Osteocyte (in vitro differentiated cells): ENCODE measurements around the gene MAP3K9. TPM values are rescaled to one million over a fixed set of nuclear protein-coding genes. Genes with fewer than 3 reads are reported as not detected.

ENCODE experiments used
- DNase-seq: peaks from one replicate; pipeline ENCODE4 v3.0.0; 2021; ENCODE audit warnings: mixed read lengths; ENCODE audit not compliant: unreplicated experiment; ENCODE audit errors: extremely low spot score
- H3K27ac Mint-ChIP-seq: one replicate; pipeline ENCODE4 v1.8.0; 2021; ENCODE audit warnings: mild to moderate bottlenecking, mixed read lengths; ENCODE audit not compliant: unreplicated experiment
- H3K27me3 Mint-ChIP-seq: one replicate; pipeline ENCODE4 v1.8.0; 2021; ENCODE audit warnings: mixed read lengths; ENCODE audit not compliant: unreplicated experiment
- H3K36me3 Mint-ChIP-seq: one replicate; pipeline ENCODE4 v1.8.0; 2021; ENCODE audit warnings: mixed read lengths; ENCODE audit not compliant: unreplicated experiment
- H3K4me1 Mint-ChIP-seq: one replicate; pipeline ENCODE4 v1.8.0; 2021; ENCODE audit warnings: mixed read lengths; ENCODE audit not compliant: unreplicated experiment
- H3K4me3 Mint-ChIP-seq: one replicate; pipeline ENCODE4 v1.8.0; 2021; ENCODE audit warnings: mild to moderate bottlenecking, moderate library complexity, mixed read lengths; ENCODE audit not compliant: unreplicated experiment
- H3K9me3 Mint-ChIP-seq: one replicate; pipeline ENCODE4 v1.8.0; 2021; ENCODE audit warnings: mixed read lengths; ENCODE audit not compliant: unreplicated experiment
- total RNA-seq: library from RNA; stranded (reverse); gene quantifications from 2 replicates; pipeline ENCODE4 v1.2.1, GENCODE V29; 2021
- TF ChIP-seq, protein P1 (sequence below): fragments of 200-600 bp; sonication (generic); IDR thresholded peaks from 2 replicates; pipeline ENCODE4 v1.5.0; 2021; ENCODE audit warnings: antibody characterized with exemption, mild to moderate bottlenecking, moderate library complexity

MAP3K9 gene
- total RNA-seq, 1 donor from 2014 or later = 1.3 TPM

DNA sequence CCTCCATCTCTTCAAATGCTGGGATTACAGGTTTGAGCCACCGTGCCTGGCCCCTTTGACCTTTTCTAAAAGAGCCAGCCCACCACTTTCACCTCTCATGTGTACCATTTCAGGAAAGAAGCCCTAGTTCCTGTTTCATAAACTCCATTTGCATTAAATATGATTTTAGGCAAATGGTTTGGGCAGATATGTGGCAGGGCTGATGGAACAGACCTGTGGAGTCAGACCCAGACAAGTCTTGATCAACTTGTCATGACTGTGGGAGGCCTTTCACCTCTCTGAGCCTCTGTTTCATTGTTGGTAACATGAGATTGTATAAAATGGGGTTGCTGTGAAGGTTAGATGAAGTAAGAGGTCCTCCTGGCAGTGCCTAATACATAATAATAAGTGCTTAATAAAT lies 5.2 kb upstream of the MAP3K9 start:
- Mint-ChIP-seq H3K4me1 (peaks cover 3% of the 10 kb centered on the region), H3K27ac (no peak overlapping the region), H3K9me3 (no peaks in the 10 kb centered on the region), H3K27me3 (peaks cover 8% of the 10 kb centered on the region), H3K36me3 (no peaks in the 10 kb centered on the region), H3K4me3 (no peak overlapping the region)
- no peak for DNase-seq
- TF ChIP-seq, protein P1, sequence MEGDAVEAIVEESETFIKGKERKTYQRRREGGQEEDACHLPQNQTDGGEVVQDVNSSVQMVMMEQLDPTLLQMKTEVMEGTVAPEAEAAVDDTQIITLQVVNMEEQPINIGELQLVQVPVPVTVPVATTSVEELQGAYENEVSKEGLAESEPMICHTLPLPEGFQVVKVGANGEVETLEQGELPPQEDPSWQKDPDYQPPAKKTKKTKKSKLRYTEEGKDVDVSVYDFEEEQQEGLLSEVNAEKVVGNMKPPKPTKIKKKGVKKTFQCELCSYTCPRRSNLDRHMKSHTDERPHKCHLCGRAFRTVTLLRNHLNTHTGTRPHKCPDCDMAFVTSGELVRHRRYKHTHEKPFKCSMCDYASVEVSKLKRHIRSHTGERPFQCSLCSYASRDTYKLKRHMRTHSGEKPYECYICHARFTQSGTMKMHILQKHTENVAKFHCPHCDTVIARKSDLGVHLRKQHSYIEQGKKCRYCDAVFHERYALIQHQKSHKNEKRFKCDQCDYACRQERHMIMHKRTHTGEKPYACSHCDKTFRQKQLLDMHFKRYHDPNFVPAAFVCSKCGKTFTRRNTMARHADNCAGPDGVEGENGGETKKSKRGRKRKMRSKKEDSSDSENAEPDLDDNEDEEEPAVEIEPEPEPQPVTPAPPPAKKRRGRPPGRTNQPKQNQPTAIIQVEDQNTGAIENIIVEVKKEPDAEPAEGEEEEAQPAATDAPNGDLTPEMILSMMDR = no peak

DNA sequence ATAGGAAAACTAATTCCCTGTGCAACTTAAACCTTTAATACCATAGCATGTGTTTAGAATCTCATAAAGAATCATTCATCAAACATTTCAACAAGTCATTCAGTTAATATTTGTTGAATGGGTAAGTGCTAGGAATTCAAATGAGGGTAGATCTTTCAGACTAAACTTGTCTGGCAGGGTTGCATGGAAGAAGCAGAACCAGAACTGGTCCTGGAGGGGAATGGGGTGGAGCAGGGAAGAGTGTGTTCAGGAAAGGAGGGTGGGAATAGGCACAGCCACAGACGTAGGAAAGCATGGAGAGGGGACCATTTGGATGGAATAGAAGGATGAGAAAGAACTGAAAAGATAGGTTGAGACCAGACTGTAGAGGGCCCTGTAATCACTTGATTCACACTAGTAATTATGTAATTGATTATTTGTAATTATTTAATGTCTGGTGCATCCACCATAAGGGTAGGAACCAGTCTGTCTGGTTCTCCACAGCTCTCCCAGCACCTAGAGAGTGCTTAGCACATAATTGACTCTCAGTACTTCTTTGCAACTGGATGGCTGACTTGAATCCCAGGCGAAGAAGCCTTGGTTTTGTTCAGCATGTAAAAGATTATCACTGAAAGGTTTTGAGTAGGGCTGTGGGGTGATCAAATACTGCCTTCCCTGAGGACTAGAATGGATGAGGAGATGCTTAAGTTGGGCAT lies 3.0 kb upstream of the MAP3K9 start:
- H3K36me3 Mint-ChIP-seq = no peaks in the 10 kb centered on the region
- no peaks in the 10 kb centered on the region for H3K9me3 Mint-ChIP-seq
- peaks cover 5% of the 10 kb centered on the region for H3K4me1 Mint-ChIP-seq
- H3K4me3 Mint-ChIP-seq = no peak overlapping the region
- TF ChIP-seq, protein P1 = no peak
- H3K27ac Mint-ChIP-seq = no peak overlapping the region
- peaks cover 10% of the 10 kb centered on the region for H3K27me3 Mint-ChIP-seq
- DNase-seq = no peak

DNA sequence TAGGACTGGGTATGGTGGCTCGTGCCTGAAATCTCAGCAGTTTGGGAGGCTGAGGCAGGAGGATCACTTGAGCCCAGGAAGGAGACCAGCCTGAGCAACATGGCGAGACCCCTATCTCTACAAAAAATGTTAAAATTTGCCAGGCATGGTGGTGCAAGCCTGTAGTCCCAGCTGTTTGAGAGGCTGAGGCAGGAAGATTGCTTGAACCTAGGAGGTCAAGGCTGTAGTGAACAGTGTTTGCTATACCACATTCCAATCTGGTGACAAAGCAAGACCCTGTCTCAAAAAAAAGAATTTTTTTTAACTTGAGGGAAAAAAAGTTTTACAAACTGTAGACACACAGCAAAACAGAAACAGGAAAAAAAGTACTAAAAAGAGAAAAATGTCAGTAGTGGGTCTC lies 2.3 kb upstream of the MAP3K9 start:
- peaks cover 5% of the 10 kb centered on the region for H3K4me1 Mint-ChIP-seq
- H3K27me3 Mint-ChIP-seq = peaks cover 15% of the 10 kb centered on the region
- no peak overlapping the region for H3K27ac Mint-ChIP-seq
- no peak overlapping the region for H3K4me3 Mint-ChIP-seq
- TF ChIP-seq, protein P1 = no peak
- no peak for DNase-seq
- H3K9me3 Mint-ChIP-seq = no peaks in the 10 kb centered on the region
- H3K36me3 Mint-ChIP-seq = no peaks in the 10 kb centered on the region

DNA sequence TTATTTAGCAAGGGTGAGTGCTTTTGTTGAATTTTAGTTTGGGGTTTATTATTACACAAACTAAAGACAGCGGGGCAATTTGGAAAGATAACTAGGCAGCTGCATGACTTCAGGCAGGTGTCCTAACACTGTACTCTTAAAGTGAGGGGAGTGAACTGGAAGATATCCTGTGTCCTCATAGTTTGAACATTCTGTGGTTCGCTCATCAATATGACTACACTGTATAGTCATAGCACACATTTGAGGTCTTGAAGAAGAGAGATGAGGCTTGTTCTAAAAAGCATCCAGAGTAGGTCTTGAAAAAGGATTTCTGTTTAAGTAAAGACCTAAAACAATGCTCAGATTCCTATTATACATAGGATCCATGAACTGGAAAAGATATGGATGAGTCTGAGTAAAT lies 1.7 kb upstream of the MAP3K9 start:
- H3K4me3 Mint-ChIP-seq = no peak overlapping the region
- TF ChIP-seq, protein P1 = no peak
- no peaks in the 10 kb centered on the region for H3K36me3 Mint-ChIP-seq
- peaks cover 5% of the 10 kb centered on the region for H3K4me1 Mint-ChIP-seq
- DNase-seq = no peak
- no peaks in the 10 kb centered on the region for H3K9me3 Mint-ChIP-seq
- peaks cover 20% of the 10 kb centered on the region for H3K27me3 Mint-ChIP-seq
- no peak overlapping the region for H3K27ac Mint-ChIP-seq

DNA sequence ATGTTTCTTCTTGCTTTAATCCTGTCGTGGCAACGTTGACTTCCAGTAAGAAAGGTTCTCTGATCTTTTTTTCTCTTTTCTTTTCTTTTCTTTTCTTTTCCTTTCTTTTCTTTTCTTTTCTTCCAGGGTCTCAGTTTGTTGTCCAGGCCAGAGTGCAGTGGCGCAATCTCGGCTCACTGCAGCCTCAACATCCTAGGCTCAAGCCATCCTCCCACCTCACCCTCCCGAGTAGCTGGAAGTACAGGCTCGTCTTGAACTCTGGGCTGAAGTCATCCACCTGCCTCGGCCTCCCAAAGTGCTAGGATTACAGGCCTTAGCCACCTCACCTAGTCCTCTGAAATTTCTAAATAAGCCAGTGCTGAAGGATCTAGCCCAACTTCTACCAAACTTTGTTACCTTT lies 1.3 kb upstream of the MAP3K9 start:
- Mint-ChIP-seq H3K36me3 (no peaks in the 10 kb centered on the region), H3K27me3 (peaks cover 22% of the 10 kb centered on the region), H3K27ac (no peak overlapping the region), H3K4me3 (no peak overlapping the region), H3K9me3 (no peaks in the 10 kb centered on the region), H3K4me1 (peaks cover 5% of the 10 kb centered on the region)
- TF ChIP-seq, protein P1 = no peak
- DNase-seq = no peak
